H9 (cell line): Measurements from ENCODE around the gene OTX1. TPM values are rescaled to one million over a fixed set of nuclear protein-coding genes. Genes with fewer than 3 reads are reported as not detected.
"Not testable (repeated sequence)": the region's sequence is repeated elsewhere in the genome, so short reads cannot be mapped to it uniquely, and the experiment has no call there.

Experiments
- DNase-seq: peaks from one replicate; pipeline ENCODE4 v3.0.0-alpha.2; 2017
- H2AFZ ChIP-seq: one replicate; pipeline ENCODE4 v1.6.1; 2013; ENCODE audit warnings: mild to moderate bottlenecking, low read length, control low read depth, moderate library complexity
- H2AK5ac ChIP-seq: 2 replicates; pipeline ENCODE4 v1.6.1; 2013; ENCODE audit warnings: low read length, control low read depth, mixed read lengths; ENCODE audit not compliant: insufficient read length
- H2BK120ac ChIP-seq: one replicate; pipeline ENCODE4 v1.6.1; 2013; ENCODE audit warnings: low read depth, mild to moderate bottlenecking, low read length, control low read depth, inconsistent platforms; ENCODE audit not compliant: poor library complexity, severe bottlenecking
- H2BK12ac ChIP-seq: 2 replicates; pipeline ENCODE4 v1.6.1; 2013; ENCODE audit warnings: low read length, control low read depth, mixed read lengths, low read depth; ENCODE audit not compliant: insufficient read length
- H2BK15ac ChIP-seq: 2 replicates; pipeline ENCODE4 v1.6.1; 2013; ENCODE audit warnings: low read depth, low read length, control low read depth
- H2BK20ac ChIP-seq: one replicate; pipeline ENCODE4 v1.6.1; 2013; ENCODE audit warnings: low read depth, mild to moderate bottlenecking, low read length, control low read depth, inconsistent platforms; ENCODE audit not compliant: poor library complexity, severe bottlenecking
- H2BK5ac ChIP-seq: 2 replicates; pipeline ENCODE4 v1.6.1; 2013; ENCODE audit warnings: low read length, control low read depth, mixed read lengths; ENCODE audit not compliant: insufficient read length
- H3K14ac ChIP-seq: 2 replicates; pipeline ENCODE4 v1.6.1; 2013; ENCODE audit warnings: low read length, control low read depth; ENCODE audit not compliant: insufficient read depth
- H3K18ac ChIP-seq: 2 replicates; pipeline ENCODE4 v1.6.1; 2013; ENCODE audit warnings: low read depth, mild to moderate bottlenecking, mixed read lengths, low read length, control low read depth; ENCODE audit not compliant: insufficient read length
- H3K23ac ChIP-seq: 2 replicates; pipeline ENCODE4 v1.6.1; 2013; ENCODE audit warnings: low read length, control low read depth, mixed read lengths, low read depth; ENCODE audit not compliant: insufficient read length
- H3K23me2 ChIP-seq: 2 replicates; pipeline ENCODE4 v1.6.1; 2013; ENCODE audit warnings: low read depth, mild to moderate bottlenecking, mixed read lengths, low read length, control low read depth; ENCODE audit not compliant: insufficient read length, poor library complexity, severe bottlenecking
- H3K27ac ChIP-seq: 2 replicates; pipeline ENCODE4 v1.5.1; 2013; ENCODE audit warnings: low read length, control low read depth, mixed read lengths, low read depth; ENCODE audit not compliant: insufficient read length
- H3K27me3 ChIP-seq: 2 replicates; pipeline ENCODE4 v1.6.1; 2013; ENCODE audit warnings: low read length, control low read depth, inconsistent platforms; ENCODE audit not compliant: insufficient read depth
- H3K4ac ChIP-seq: 2 replicates; pipeline ENCODE4 v1.6.1; 2013; ENCODE audit warnings: low read depth, mild to moderate bottlenecking, control low read depth, inconsistent platforms, low read length, moderate library complexity
- H3K4me1 ChIP-seq: 2 replicates; pipeline ENCODE4 v1.6.1; 2013; ENCODE audit warnings: low read length, control low read depth, inconsistent platforms; ENCODE audit not compliant: insufficient read depth
- H3K4me2 ChIP-seq: 2 replicates; pipeline ENCODE4 v1.6.1; 2013; ENCODE audit warnings: low read length, control low read depth, mixed read lengths; ENCODE audit not compliant: insufficient read length, insufficient read depth
- H3K56ac ChIP-seq: 2 replicates; pipeline ENCODE4 v1.6.1; 2013; ENCODE audit warnings: low read depth, mild to moderate bottlenecking, mixed read lengths, low read length, control low read depth; ENCODE audit not compliant: insufficient read length
- H3K79me1 ChIP-seq: 2 replicates; pipeline ENCODE4 v1.6.1; 2013; ENCODE audit warnings: low read depth, mild to moderate bottlenecking, moderate library complexity, low read length, control low read depth, inconsistent platforms; ENCODE audit not compliant: insufficient read depth, poor library complexity, severe bottlenecking
- H3K79me2 ChIP-seq: 2 replicates; pipeline ENCODE4 v1.6.1; 2013; ENCODE audit warnings: low read length, control low read depth, inconsistent platforms; ENCODE audit not compliant: insufficient read depth
- H3K9ac ChIP-seq: 2 replicates; pipeline ENCODE4 v1.6.1; 2013; ENCODE audit warnings: low read length, control low read depth, mixed read lengths; ENCODE audit not compliant: insufficient read length; ENCODE audit errors: extremely low read depth
- H3K9me3 ChIP-seq: one replicate; pipeline ENCODE4 v1.6.1; 2013; ENCODE audit warnings: low read depth, low read length, inconsistent platforms; ENCODE audit not compliant: control insufficient read depth
- H3T11ph ChIP-seq: one replicate; pipeline ENCODE4 v1.6.1; 2013; ENCODE audit warnings: mild to moderate bottlenecking, low read length, control low read depth, inconsistent platforms
- H4K20me1 ChIP-seq: one replicate; pipeline ENCODE4 v1.6.1; 2013; ENCODE audit not compliant: control insufficient read depth, insufficient read length, insufficient read depth
- H4K5ac ChIP-seq: 2 replicates; pipeline ENCODE4 v1.6.1; 2013; ENCODE audit warnings: low read depth, mild to moderate bottlenecking, mixed read lengths, low read length, control low read depth; ENCODE audit not compliant: insufficient read length
- H4K8ac ChIP-seq: replicated peaks from 2 replicates; pipeline ENCODE4 v1.6.1; 2013; ENCODE audit warnings: low read length, control low read depth, mixed read lengths, low read depth; ENCODE audit not compliant: insufficient read length
- H4K91ac ChIP-seq: 2 replicates; pipeline ENCODE4 v1.6.1; 2013; ENCODE audit warnings: low read depth, mild to moderate bottlenecking, moderate library complexity, mixed read lengths, low read length, control low read depth; ENCODE audit not compliant: insufficient read length
- H3K27ac Mint-ChIP-seq, 3 experiments: 2 replicates in 2 of 3; 3 replicates in 1 of 3; pipeline ENCODE4 v1.8.0; 2020 to 2021; ENCODE audit warnings: mixed read lengths in 3 of 3, mild to moderate bottlenecking in 1 of 3, moderate library complexity in 1 of 3
- H3K27me3 Mint-ChIP-seq: 2 replicates; pipeline ENCODE4 v1.8.0; 2021; ENCODE audit warnings: low read depth, mild to moderate bottlenecking, moderate library complexity, mixed read lengths
- H3K36me3 Mint-ChIP-seq, 3 experiments: 2 replicates in 2 of 3; 3 replicates in 1 of 3; pipeline ENCODE4 v1.8.0; 2020 to 2021; ENCODE audit warnings: low read depth in 3 of 3, mixed read lengths in 3 of 3; ENCODE audit not compliant: insufficient read depth in 1 of 3
- H3K4me1 Mint-ChIP-seq, 2 experiments: 2 replicates each; pipeline ENCODE4 v1.8.0; 2020; ENCODE audit warnings: mixed read lengths in 2 of 2
- H3K4me3 Mint-ChIP-seq, 2 experiments: 2 replicates in 1 of 2; 3 replicates in 1 of 2; pipeline ENCODE4 v1.8.0; 2020 to 2021; ENCODE audit warnings: mild to moderate bottlenecking in 2 of 2, mixed read lengths in 2 of 2, moderate library complexity in 1 of 2
- H3K9me3 Mint-ChIP-seq, 2 experiments: 2 replicates in 1 of 2; 3 replicates in 1 of 2; pipeline ENCODE4 v1.8.0; 2020; ENCODE audit warnings: mild to moderate bottlenecking in 2 of 2, mixed read lengths in 2 of 2, moderate library complexity in 1 of 2
- WGBS: extraction: QIAGEN DNeasy Blood & Tissue Kit; methylation state at CpG from one replicate; pipeline ENCODE4 v1.1.7; 2013; ENCODE audit warnings: missing lambda C conversion rate, low lambda C conversion rate, mixed read lengths; ENCODE audit not compliant: insufficient read length; ENCODE audit errors: extremely low coverage; 5-methylcytosine and 5-hydroxymethylcytosine counted together
- total RNA-seq: library from RNA; stranded (reverse); gene quantifications from 2 replicates; pipeline ENCODE4 v1.2.1, GENCODE V29; 2021
- TF ChIP-seq, protein P1 (sequence below): fragments of 200-600 bp; sonication (generic); conservative IDR thresholded peaks from 3 replicates; pipeline ENCODE4 v1.8.0; 2021; ENCODE audit warnings: antibody characterized with exemption, mild to moderate bottlenecking

OTX1 gene
- total RNA-seq, 1 experiment from 2014 or later: 0.13 TPM

DNA sequence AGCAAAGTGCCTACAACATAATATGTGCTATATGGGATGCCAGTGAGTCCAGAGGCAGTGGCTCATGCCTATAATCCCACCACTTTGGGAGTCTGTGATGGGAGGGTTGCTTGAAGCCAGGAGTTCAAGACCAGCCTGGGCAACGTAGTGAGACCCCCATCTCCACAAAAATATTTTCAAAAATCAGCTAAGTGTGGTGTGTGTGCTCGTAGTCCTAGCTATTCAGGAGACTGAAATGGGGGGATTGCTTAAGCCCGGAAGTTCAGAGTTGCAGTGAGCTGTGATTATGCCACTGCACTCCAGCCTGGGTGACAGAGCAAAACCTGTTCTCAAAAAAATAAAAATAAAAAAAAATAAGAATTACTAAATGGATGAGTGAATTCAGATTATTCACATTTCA is 23.4 kb downstream of the OTX1 start:
- Histone ChIP-seq H3K9ac (no peak overlapping the region), H3K56ac (no peak overlapping the region), H3K4ac (no peak overlapping the region), H3T11ph (no peak overlapping the region), H2BK120ac (no peak overlapping the region), H3K79me1 (no peaks in the 10 kb centered on the region), H2BK15ac (no peak overlapping the region), H3K18ac (no peak overlapping the region), H4K20me1 (no peaks in the 10 kb centered on the region), H2AFZ (no peak overlapping the region), H2BK12ac (no peak overlapping the region), H4K91ac (no peak overlapping the region), H3K27ac (no peak overlapping the region), H4K8ac (no peak overlapping the region), H3K4me2 (no peak overlapping the region), H3K4me1 (no peaks in the 10 kb centered on the region), H3K9me3 (no peaks in the 10 kb centered on the region), H3K79me2 (no peaks in the 10 kb centered on the region), H2BK20ac (no peak overlapping the region), H3K23me2 (no peaks in the 10 kb centered on the region), H2BK5ac (no peak overlapping the region), H3K27me3 (no peaks in the 10 kb centered on the region), H4K5ac (no peak overlapping the region), H3K23ac (no peak overlapping the region), H3K14ac (no peak overlapping the region), H2AK5ac (no peak overlapping the region)
- Mint-ChIP-seq H3K27ac (no peak overlapping the region), H3K27me3 (peaks cover 2% of the 10 kb centered on the region), H3K9me3 (no peaks in the 10 kb centered on the region; a peak in 1 of 5 replicates), H3K4me3 (no peak overlapping the region), H3K36me3 (no peaks in the 10 kb centered on the region), H3K4me1 (no peaks in the 10 kb centered on the region)
- TF ChIP-seq, protein P1, sequence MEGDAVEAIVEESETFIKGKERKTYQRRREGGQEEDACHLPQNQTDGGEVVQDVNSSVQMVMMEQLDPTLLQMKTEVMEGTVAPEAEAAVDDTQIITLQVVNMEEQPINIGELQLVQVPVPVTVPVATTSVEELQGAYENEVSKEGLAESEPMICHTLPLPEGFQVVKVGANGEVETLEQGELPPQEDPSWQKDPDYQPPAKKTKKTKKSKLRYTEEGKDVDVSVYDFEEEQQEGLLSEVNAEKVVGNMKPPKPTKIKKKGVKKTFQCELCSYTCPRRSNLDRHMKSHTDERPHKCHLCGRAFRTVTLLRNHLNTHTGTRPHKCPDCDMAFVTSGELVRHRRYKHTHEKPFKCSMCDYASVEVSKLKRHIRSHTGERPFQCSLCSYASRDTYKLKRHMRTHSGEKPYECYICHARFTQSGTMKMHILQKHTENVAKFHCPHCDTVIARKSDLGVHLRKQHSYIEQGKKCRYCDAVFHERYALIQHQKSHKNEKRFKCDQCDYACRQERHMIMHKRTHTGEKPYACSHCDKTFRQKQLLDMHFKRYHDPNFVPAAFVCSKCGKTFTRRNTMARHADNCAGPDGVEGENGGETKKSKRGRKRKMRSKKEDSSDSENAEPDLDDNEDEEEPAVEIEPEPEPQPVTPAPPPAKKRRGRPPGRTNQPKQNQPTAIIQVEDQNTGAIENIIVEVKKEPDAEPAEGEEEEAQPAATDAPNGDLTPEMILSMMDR: no peak
- WGBS: no CpG with 5 or more reads among the region's 3 CpGs
- no peak for DNase-seq

DNA sequence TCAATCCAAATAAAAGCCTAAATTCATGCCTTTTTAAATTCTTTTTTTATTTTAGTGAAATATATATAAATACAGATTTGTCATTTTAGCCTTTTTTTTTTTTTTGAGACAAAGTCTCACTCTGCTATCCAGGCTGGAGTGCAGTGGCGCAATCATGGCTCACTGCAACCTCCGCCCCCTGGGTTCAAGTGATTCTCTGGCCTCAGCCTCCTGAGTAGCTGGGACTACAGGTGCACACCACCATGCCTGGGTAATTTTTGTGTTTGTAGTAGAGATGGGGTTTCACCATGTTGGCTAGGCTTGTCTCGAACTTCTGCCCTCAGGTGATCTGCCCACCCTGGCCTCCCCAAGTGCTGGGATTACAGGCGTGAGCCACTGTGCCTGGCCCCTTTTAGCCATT is 23.8 kb downstream of the OTX1 start:
- H2BK15ac ChIP-seq, H2BK120ac ChIP-seq, H2AK5ac ChIP-seq, H3K27ac ChIP-seq, H2BK5ac ChIP-seq, H3K79me1 ChIP-seq, H3K36me3 Mint-ChIP-seq, H3K27ac Mint-ChIP-seq, H3K14ac ChIP-seq, H3K4me3 Mint-ChIP-seq, H3K4me1 Mint-ChIP-seq, H2AFZ ChIP-seq, H3K27me3 Mint-ChIP-seq, H2BK20ac ChIP-seq, H3K9me3 Mint-ChIP-seq, H4K91ac ChIP-seq, H3K27me3 ChIP-seq, H4K8ac ChIP-seq, DNase-seq, H3K79me2 ChIP-seq, H3K4ac ChIP-seq, H3K4me1 ChIP-seq, H3K4me2 ChIP-seq, H3K23ac ChIP-seq, H3K23me2 ChIP-seq, H3K18ac ChIP-seq, H2BK12ac ChIP-seq, H4K20me1 ChIP-seq, H3K9ac ChIP-seq, H4K5ac ChIP-seq, H3T11ph ChIP-seq, H3K9me3 ChIP-seq, H3K56ac ChIP-seq: not testable (repeated sequence)
- no CpG with 5 or more reads among the region's 4 CpGs for WGBS
